HCT116 (cell line): ENCODE data around the gene CACNA1C. TPM values are rescaled to one million over a fixed set of nuclear protein-coding genes. Genes with fewer than 3 reads are reported as not detected.

Experiments
- ATAC-seq: fragments of 200-7000 bp; cut with Tn5 transposase; 2 replicates; pipeline ENCODE4 v1.9.1; 2020; ENCODE audit warnings: mild to moderate bottlenecking, moderate library complexity
- BruUV-seq: library from RNA; stranded (reverse); fragments of 400-500 nt; replicated peaks from 2 replicates; lab custom pipeline; 2021; lab: Mats Ljungman, UMichigan
- CTCF ChIA-PET: fragments of 300-600 bp; sonication (Branson Sonifier 250); formaldehyde crosslinking; loops from one replicate; lab custom pipeline; 2021; ENCODE audit warnings: antibody characterized with exemption; lab: Charles Lee
- POLR2A ChIA-PET: fragments of 300-600, 350-600 bp; sonication (Branson Sonifier 250); formaldehyde crosslinking; loops from one replicate; lab custom pipeline; 2021; ENCODE audit warnings: antibody characterized with exemption; lab: Charles Lee
- RAD21 ChIA-PET, 2 experiments: fragments of 300-600 bp; sonication (Branson Sonifier 250); formaldehyde crosslinking; loops; one replicate each; lab custom pipeline; 2023; ENCODE audit warnings: low total read pairs in 2 of 2; ENCODE audit not compliant: uncharacterized antibody in 2 of 2, unreplicated experiment in 2 of 2, low non-redundant PET in 1 of 2; lab: Charles Lee
- DNase-seq: peaks from one replicate; pipeline ENCODE4 v3.0.0-alpha.2; 2010; ENCODE audit warnings: low read depth, low spot score
- H2AFZ ChIP-seq: fragments of 200-600 bp; shearing (Covaris generic), sonication (generic); 2 replicates; pipeline ENCODE4 v1.6.1; 2017; ENCODE audit warnings: low read depth, mixed run types, mixed read lengths, antibody characterized with exemption, low read length; ENCODE audit not compliant: poor library complexity, severe bottlenecking
- H3K27ac ChIP-seq: 2 replicates; pipeline ENCODE4 v1.5.1; 2012; ENCODE audit warnings: low read depth, low read length
- H3K27me3 ChIP-seq: fragments of 200-600 bp; sonication (generic); 2 replicates; pipeline ENCODE4 v1.6.1; 2016; ENCODE audit warnings: mixed run types, low read length, mixed read lengths; ENCODE audit not compliant: insufficient read depth
- H3K36me3 ChIP-seq, 2 experiments: fragments of 200-500 bp in 1 of 2; fragments of 200-600 bp in 1 of 2; sonication (Bioruptor generic) in 1 of 2; sonication (generic) in 1 of 2; 2 replicates each; pipeline versions ENCODE4 v1.5.1 to v1.6.1; 2014 to 2016; ENCODE audit warnings: low read length in 2 of 2, inconsistent platforms in 1 of 2, mixed read lengths in 1 of 2, mixed run types in 1 of 2; ENCODE audit not compliant: insufficient read depth in 2 of 2, control insufficient read depth in 1 of 2
- H3K4me1 ChIP-seq, 2 experiments: fragments of 200-600 bp in 1 of 2; sonication (generic) in 1 of 2; 2 replicates each; pipeline versions ENCODE4 v1.5.1 to v1.6.1; 2012 to 2017; ENCODE audit warnings: low read length in 2 of 2, inconsistent platforms in 1 of 2, mild to moderate bottlenecking in 1 of 2, mixed read lengths in 1 of 2, mixed run types in 1 of 2, moderate library complexity in 1 of 2; ENCODE audit not compliant: insufficient read depth in 2 of 2, control insufficient read depth in 1 of 2
- H3K4me2 ChIP-seq: fragments of 200-600 bp; sonication (generic); 2 replicates; pipeline ENCODE4 v1.6.1; 2017; ENCODE audit warnings: mixed run types, low read length, mixed read lengths
- H3K4me3 ChIP-seq, 2 experiments: fragments of 200-600 bp in 1 of 2; sonication (generic) in 1 of 2; replicated peaks in 1 of 2; 2 replicates each; pipeline ENCODE4 v1.5.1; 2011 to 2016; ENCODE audit warnings: low read length in 2 of 2, control low read depth in 1 of 2, low read depth in 1 of 2, mild to moderate bottlenecking in 1 of 2, mixed read lengths in 1 of 2, mixed run types in 1 of 2
- H3K79me2 ChIP-seq: fragments of 200-600 bp; sonication (generic); 2 replicates; pipeline ENCODE4 v1.6.1; 2017; ENCODE audit warnings: mild to moderate bottlenecking, mixed run types, low read length, moderate library complexity, mixed read lengths; ENCODE audit not compliant: insufficient read depth
- H3K9ac ChIP-seq: fragments of 200-600 bp; sonication (generic); 2 replicates; pipeline ENCODE4 v1.6.1; 2016; ENCODE audit warnings: low read length, mixed read lengths
- H3K9me2 ChIP-seq: fragments of 200-600 bp; sonication (generic), shearing (Covaris generic); 2 replicates; pipeline ENCODE4 v1.6.1; 2017; ENCODE audit warnings: mixed run types, mild to moderate bottlenecking, moderate library complexity; ENCODE audit not compliant: insufficient read depth
- H3K9me3 ChIP-seq, 2 experiments: fragments of 200-500 bp in 1 of 2; fragments of 200-600 bp in 1 of 2; sonication (Bioruptor generic) in 1 of 2; sonication (generic) in 1 of 2; 2 replicates each; pipeline ENCODE4 v1.6.1; 2014 to 2017; ENCODE audit warnings: low read length in 2 of 2, mixed read lengths in 2 of 2, inconsistent platforms in 1 of 2, low read depth in 1 of 2, mild to moderate bottlenecking in 1 of 2, mixed run types in 1 of 2, moderate library complexity in 1 of 2; ENCODE audit not compliant: control insufficient read depth in 1 of 2, insufficient read depth in 1 of 2
- H4K20me1 ChIP-seq: fragments of 200-600 bp; sonication (generic), shearing (Covaris generic); 2 replicates; pipeline ENCODE4 v1.6.1; 2017; ENCODE audit warnings: mixed run types, mild to moderate bottlenecking, moderate library complexity; ENCODE audit not compliant: insufficient read depth
- ELF1 ChIP-seq: IDR thresholded peaks from 2 replicates; pipeline ENCODE4 v1.6.1; 2012; ENCODE audit warnings: low read depth, borderline replicate concordance
- EZH2phosphoT487 ChIP-seq: fragments of 200-600 bp; IDR thresholded peaks from 2 replicates; pipeline ENCODE4 v1.6.1; 2018; ENCODE audit warnings: antibody characterized with exemption, borderline replicate concordance
- FOSL1 ChIP-seq: IDR thresholded peaks from 2 replicates; pipeline ENCODE4 v1.6.1; 2012; ENCODE audit warnings: low read depth
- REST ChIP-seq: IDR thresholded peaks from 2 replicates; pipeline ENCODE4 v1.6.1; 2012; ENCODE audit warnings: low read depth
- SIN3A ChIP-seq: IDR thresholded peaks from 2 replicates; pipeline ENCODE4 v1.6.1; 2012; ENCODE audit warnings: low read depth
- TCF7L2 ChIP-seq: IDR thresholded peaks from 2 replicates; pipeline ENCODE4 v1.7.0; 2011; ENCODE audit warnings: borderline replicate concordance, inconsistent platforms; ENCODE audit not compliant: insufficient read depth, insufficient read length; ENCODE audit errors: extremely low read depth
- YY1 ChIP-seq: IDR thresholded peaks from 2 replicates; pipeline ENCODE4 v1.6.1; 2011; ENCODE audit warnings: low read length, low read depth, moderate library complexity, mild to moderate bottlenecking; ENCODE audit not compliant: insufficient replicate concordance; ENCODE audit errors: extremely low read depth
- ZFX ChIP-seq: fragments of 450-650 bp; IDR thresholded peaks from 2 replicates; pipeline ENCODE4 v1.6.1; 2017
- ZNF274 ChIP-seq: fragments of 200-500 bp; sonication (Bioruptor generic); IDR thresholded peaks from 2 replicates; pipeline ENCODE4 v1.6.1; 2014; ENCODE audit warnings: mild to moderate bottlenecking, low read depth, low read length, inconsistent platforms
- intact Hi-C: fragments of 100-400 bp; cut with micrococcal nuclease; formaldehyde crosslinking; loops from 2 replicates; pipeline ENCODE4 v1.10.0; 2022
- total RNA-seq: library from RNA; stranded (reverse); gene quantifications from one replicate; pipeline ENCODE4 v1.2.1, GENCODE V29; 2021; ENCODE audit not compliant: unreplicated experiment
- TF ChIP-seq, protein P1 (sequence below): IDR thresholded peaks from 2 replicates; pipeline ENCODE4 v1.6.1; 2011; ENCODE audit warnings: mild to moderate bottlenecking, low read length, moderate library complexity; ENCODE audit not compliant: insufficient replicate concordance; ENCODE audit errors: extremely low read depth

CACNA1C gene
- total RNA-seq, 1 experiment from 2014 or later: 0.05 TPM

- no peak for TF ChIP-seq SIN3A
- no peak for TF ChIP-seq TCF7L2
- TF ChIP-seq, protein P1, sequence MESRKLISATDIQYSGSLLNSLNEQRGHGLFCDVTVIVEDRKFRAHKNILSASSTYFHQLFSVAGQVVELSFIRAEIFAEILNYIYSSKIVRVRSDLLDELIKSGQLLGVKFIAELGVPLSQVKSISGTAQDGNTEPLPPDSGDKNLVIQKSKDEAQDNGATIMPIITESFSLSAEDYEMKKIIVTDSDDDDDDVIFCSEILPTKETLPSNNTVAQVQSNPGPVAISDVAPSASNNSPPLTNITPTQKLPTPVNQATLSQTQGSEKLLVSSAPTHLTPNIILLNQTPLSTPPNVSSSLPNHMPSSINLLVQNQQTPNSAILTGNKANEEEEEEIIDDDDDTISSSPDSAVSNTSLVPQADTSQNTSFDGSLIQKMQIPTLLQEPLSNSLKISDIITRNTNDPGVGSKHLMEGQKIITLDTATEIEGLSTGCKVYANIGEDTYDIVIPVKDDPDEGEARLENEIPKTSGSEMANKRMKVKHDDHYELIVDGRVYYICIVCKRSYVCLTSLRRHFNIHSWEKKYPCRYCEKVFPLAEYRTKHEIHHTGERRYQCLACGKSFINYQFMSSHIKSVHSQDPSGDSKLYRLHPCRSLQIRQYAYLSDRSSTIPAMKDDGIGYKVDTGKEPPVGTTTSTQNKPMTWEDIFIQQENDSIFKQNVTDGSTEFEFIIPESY: no peak
- no peaks in the 10 kb centered on the region for H3K9me3 ChIP-seq
- no peaks in the 10 kb centered on the region for H3K79me2 ChIP-seq
- ChIA-PET POLR2A (no interaction called here), CTCF (interaction anchor here (0.6 kb wide), 1 partner anchor 360 kb away, joined by 3 read pairs; no protein-coding TSS in a partner anchor), RAD21 (no interaction called here)
- no peaks in the 10 kb centered on the region for H3K9me2 ChIP-seq
- H2AFZ ChIP-seq: no peak overlapping the region
- DNase-seq: no peak
- BruUV-seq: no TSS peak
- H3K27me3 ChIP-seq: no peaks in the 10 kb centered on the region
- no peaks in the 10 kb centered on the region for H4K20me1 ChIP-seq
- no peak overlapping the region for H3K27ac ChIP-seq
- ATAC-seq: no peak
- no peak overlapping the region for H3K4me3 ChIP-seq
- 0 out of 4 replicates have a peak, but pooled peaks cover 0 to 4% of the 10 kb centered on the region in 2 experiments for H3K4me1 ChIP-seq
- no peak overlapping the region for H3K4me2 ChIP-seq
- intact Hi-C loops: no loop called here
- no peak overlapping the region for H3K9ac ChIP-seq
- H3K36me3 ChIP-seq: no peaks in the 10 kb centered on the region
These were observed 39.7 kb upstream of the CACNA1C start for GRCh38 chr12:2013086-2013485.

DNA sequence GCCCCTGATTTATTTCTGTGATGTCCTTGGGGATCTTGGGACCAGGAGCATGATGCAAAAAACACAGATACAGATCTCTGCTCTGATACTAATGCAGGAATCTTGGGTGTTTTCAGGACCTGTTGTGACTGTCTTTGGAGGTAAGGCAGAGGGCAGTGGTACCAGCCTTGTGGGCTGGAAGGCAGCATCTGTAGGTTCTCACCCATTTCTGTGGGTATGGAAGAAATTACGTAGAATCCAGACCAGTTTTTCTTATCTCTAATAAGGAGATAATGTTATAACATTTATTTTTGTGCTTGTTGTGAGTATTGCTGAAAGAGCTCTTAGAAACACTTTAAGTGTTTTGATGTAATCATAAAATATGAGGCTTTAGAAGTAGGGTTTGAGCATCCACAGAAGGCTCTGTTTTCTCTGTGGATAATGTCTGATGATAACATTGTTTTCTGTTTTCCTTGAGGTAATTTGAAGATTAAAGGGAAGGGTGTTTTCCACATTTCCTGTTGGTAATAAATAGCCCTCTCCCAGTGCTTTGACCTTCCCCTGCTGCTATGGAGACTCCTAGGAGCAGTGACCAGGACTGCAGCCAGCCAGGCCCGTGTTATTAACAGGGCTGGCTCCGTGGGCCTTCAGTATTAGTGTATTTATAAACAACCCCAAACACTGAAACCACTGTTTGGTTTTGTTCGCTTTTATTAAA, 39.1 kb upstream of the CACNA1C start:
- BruUV-seq: no TSS peak
- Histone ChIP-seq H2AFZ (no peak overlapping the region), H3K4me1 (0 out of 4 replicates have a peak, but pooled peaks cover 0 to 4% of the 10 kb centered on the region in 2 experiments), H3K27me3 (no peaks in the 10 kb centered on the region), H3K9me3 (no peaks in the 10 kb centered on the region), H3K79me2 (no peaks in the 10 kb centered on the region), H3K4me3 (no peak overlapping the region), H3K9me2 (no peaks in the 10 kb centered on the region), H3K27ac (no peak overlapping the region), H3K36me3 (no peaks in the 10 kb centered on the region), H4K20me1 (no peaks in the 10 kb centered on the region), H3K9ac (no peak overlapping the region), H3K4me2 (no peak overlapping the region)
- POLR2A ChIA-PET: no interaction called here
- DNase-seq: no peak
- ATAC-seq: no peak
- CTCF ChIA-PET: no interaction called here
- intact Hi-C loops: no loop called here
- TF ChIP-seq ELF1: no peak
- TF ChIP-seq SIN3A: no peak
- no peak for TF ChIP-seq FOSL1
- no peak for TF ChIP-seq REST
- no peak for TF ChIP-seq YY1
- TF ChIP-seq ZFX: no peak
- TF ChIP-seq ZNF274: no peak
- TF ChIP-seq EZH2phosphoT487: no peak
- RAD21 ChIA-PET: no interaction called here
